Calu3 (cell line): ENCODE results near the gene SLC16A7. TPM values are rescaled to one million over a fixed set of nuclear protein-coding genes. Genes with fewer than 3 reads are reported as not detected.

ENCODE experiments used
- BruUV-seq: library from RNA; stranded (reverse); fragments of 400-500 nt; replicated peaks from 2 replicates; lab custom pipeline; 2021; lab: Mats Ljungman, UMichigan
- CTCF ChIA-PET: fragments of 300-600 bp; sonication (Branson Sonifier 250); formaldehyde crosslinking; loops from one replicate; lab custom pipeline; 2022; ENCODE audit warnings: antibody characterized with exemption; lab: Charles Lee
- DNase-seq: peaks from one replicate; pipeline ENCODE4 v3.0.0; 2022
- H3K27ac Mint-ChIP-seq: one replicate; pipeline ENCODE4 v1.8.0; 2022; ENCODE audit warnings: mixed read lengths; ENCODE audit not compliant: unreplicated experiment
- H3K27me3 Mint-ChIP-seq: one replicate; pipeline ENCODE4 v1.8.0; 2022; ENCODE audit warnings: mixed read lengths; ENCODE audit not compliant: unreplicated experiment
- H3K36me3 Mint-ChIP-seq: one replicate; pipeline ENCODE4 v1.8.0; 2022; ENCODE audit warnings: mild to moderate bottlenecking, moderate library complexity, mixed read lengths; ENCODE audit not compliant: insufficient read depth, unreplicated experiment
- H3K4me1 Mint-ChIP-seq: one replicate; pipeline ENCODE4 v1.8.0; 2022; ENCODE audit warnings: mild to moderate bottlenecking, low read depth, mixed read lengths; ENCODE audit not compliant: unreplicated experiment
- H3K4me3 Mint-ChIP-seq: one replicate; pipeline ENCODE4 v1.8.0; 2022; ENCODE audit warnings: mild to moderate bottlenecking, low read depth, moderate library complexity, mixed read lengths; ENCODE audit not compliant: unreplicated experiment
- H3K9me3 Mint-ChIP-seq: one replicate; pipeline ENCODE4 v1.8.0; 2022; ENCODE audit warnings: low read depth, mixed read lengths; ENCODE audit not compliant: unreplicated experiment
- CTCF ChIP-seq: fragments of 200-600 bp; IDR thresholded peaks from one replicate; pipeline ENCODE4 v1.8.0; 2022; ENCODE audit warnings: antibody characterized with exemption; ENCODE audit not compliant: unreplicated experiment
- intact Hi-C: fragments of 100-400 bp; cut with micrococcal nuclease; formaldehyde crosslinking; loops from one replicate; pipeline ENCODE4 v1.10.0; 2022; ENCODE audit not compliant: unreplicated experiment
- total RNA-seq: library from RNA; stranded (reverse); gene quantifications from 2 replicates; pipeline ENCODE4 v1.2.3, GENCODE V29; 2022

The SLC16A7 gene
- total RNA-seq, 1 experiment from 2014 or later: 58.6 TPM

GRCh38 chr12:59620326-59620725 is 24.5 kb downstream of the SLC16A7 start:
- no peaks in the 10 kb centered on the region for H3K9me3 Mint-ChIP-seq
- H3K27me3 Mint-ChIP-seq: no peaks in the 10 kb centered on the region
- no peak for DNase-seq
- H3K4me1 Mint-ChIP-seq: peaks cover 12% of the 10 kb centered on the region
- no peak for TF ChIP-seq CTCF
- H3K27ac Mint-ChIP-seq: no peak overlapping the region
- no peaks in the 10 kb centered on the region for H3K36me3 Mint-ChIP-seq
- no peak overlapping the region for H3K4me3 Mint-ChIP-seq
- no TSS peak for BruUV-seq
- intact Hi-C loops: no loop called here
- CTCF ChIA-PET: no interaction called here

- Mint-ChIP-seq H3K27me3 (no peaks in the 10 kb centered on the region), H3K4me3 (no peak overlapping the region)
- BruUV-seq: no TSS peak
Measured at GRCh38 chr12:59624732-59625460, 29.1 kb downstream of the SLC16A7 start.

GRCh38 chr12:59626382-59626781 is 30.6 kb downstream of the SLC16A7 start:
- H3K9me3 Mint-ChIP-seq: no peaks in the 10 kb centered on the region
- no peaks in the 10 kb centered on the region for H3K27me3 Mint-ChIP-seq
- H3K4me1 Mint-ChIP-seq: no peaks in the 10 kb centered on the region
- H3K36me3 Mint-ChIP-seq: no peaks in the 10 kb centered on the region
- intact Hi-C loops: no loop called here
- TF ChIP-seq CTCF: no peak
- CTCF ChIA-PET: no interaction called here
- H3K27ac Mint-ChIP-seq: no peak overlapping the region
- no peak overlapping the region for H3K4me3 Mint-ChIP-seq
- BruUV-seq: no TSS peak
- DNase-seq: no peak

More at GRCh38 chr12:59624732-59625460, 29.1 kb downstream of the SLC16A7 start:
- no peaks in the 10 kb centered on the region for H3K9me3 Mint-ChIP-seq
- no peak for DNase-seq
- CTCF ChIA-PET: no interaction called here
- no peak for TF ChIP-seq CTCF
- H3K36me3 Mint-ChIP-seq: no peaks in the 10 kb centered on the region
- no peak overlapping the region for H3K27ac Mint-ChIP-seq
- intact Hi-C loops: no loop called here
- H3K4me1 Mint-ChIP-seq: peaks cover 8% of the 10 kb centered on the region

- Mint-ChIP-seq H3K9me3 (no peaks in the 10 kb centered on the region), H3K36me3 (no peaks in the 10 kb centered on the region), H3K27me3 (no peaks in the 10 kb centered on the region), H3K4me1 (no peaks in the 10 kb centered on the region), H3K27ac (no peak overlapping the region), H3K4me3 (no peak overlapping the region)
- no TSS peak for BruUV-seq
- CTCF ChIA-PET: no interaction called here
- intact Hi-C loops: no loop called here
- no peak for TF ChIP-seq CTCF
- DNase-seq: no peak
Measured at GRCh38 chr12:59627582-59627981, 31.8 kb downstream of the SLC16A7 start.
